Measurements from ENCODE around the gene ARFIP1. TPM values are rescaled to one million over a fixed set of nuclear protein-coding genes. Genes with fewer than 3 reads are reported as not detected.

The ARFIP1 gene
- total RNA-seq, 4 donors from 2014 or later = 8.4 to 11.9 (median 9.7) TPM

DNA sequence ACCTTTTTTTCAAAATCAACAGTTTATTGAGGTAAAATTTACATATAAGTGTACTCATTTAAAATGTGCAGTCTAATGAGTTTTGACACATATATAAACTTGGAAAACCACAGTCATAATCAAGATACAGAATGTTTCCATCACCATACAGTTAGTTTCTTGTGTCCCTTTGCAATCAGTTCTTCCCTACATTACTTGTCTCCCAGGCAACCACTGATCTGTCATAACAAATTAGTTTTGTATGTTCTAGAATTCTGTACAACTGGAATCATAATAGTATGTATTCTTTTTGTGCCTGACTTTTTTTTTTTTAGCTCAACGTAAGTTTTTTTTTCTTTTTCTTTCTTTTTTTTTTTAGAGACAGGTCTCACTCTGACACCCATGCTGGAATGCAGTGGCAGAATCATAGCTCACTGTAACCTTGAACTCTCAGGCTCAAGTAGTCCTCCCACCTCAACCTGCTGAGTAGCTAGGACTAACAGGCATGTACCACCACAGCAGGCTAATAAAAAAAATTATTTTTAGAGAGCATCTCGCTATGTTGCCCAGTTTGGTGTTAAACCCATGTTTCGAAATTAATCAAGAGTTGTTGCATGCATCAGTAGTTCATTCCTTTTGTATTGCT lies 26.9 kb downstream of the ARFIP1 start:
- in situ Hi-C loops (cut with MboI; ENCODE audit: low sequenced_read_pairs in 4 of 4) = no loop called here
- no peak for DNase-seq
- ATAC-seq = no peak

DNA sequence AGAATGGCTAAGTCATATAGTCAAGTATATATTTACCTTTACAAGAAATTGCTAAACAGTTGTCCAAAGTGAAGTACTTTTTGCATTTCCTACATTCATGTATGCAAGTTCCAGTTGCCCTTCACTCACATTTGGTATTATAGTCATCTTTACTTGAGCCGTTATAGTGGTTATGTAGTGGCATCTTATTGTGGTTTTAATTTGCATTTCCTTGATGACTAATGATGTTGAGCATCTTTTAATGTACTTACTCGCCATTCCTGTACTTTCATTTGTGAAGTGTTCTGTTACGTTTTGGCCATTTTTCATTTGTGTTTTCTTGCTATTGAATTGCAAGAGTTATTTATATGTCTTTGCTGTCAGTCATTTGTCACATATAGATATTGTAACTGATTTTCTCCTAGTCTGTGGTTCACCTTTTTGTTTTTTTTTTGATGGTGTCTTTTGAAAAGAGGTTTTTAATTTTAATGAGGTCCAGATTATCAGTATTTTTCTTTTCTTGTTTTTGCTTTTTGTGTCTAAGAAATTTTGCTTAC lies 27.6 kb downstream of the ARFIP1 start:
- H3K27ac ChIP-seq = no peak overlapping the region
- H3K27me3 ChIP-seq = no peaks in the 10 kb centered on the region
- H3K9me3 ChIP-seq = no peaks in the 10 kb centered on the region
- H3K4me3 ChIP-seq = no peak overlapping the region
- in situ Hi-C loops (cut with MboI; ENCODE audit: low sequenced_read_pairs in 4 of 4) (no loop called here), intact Hi-C loops (cut with DNase I; ENCODE audit: low total_unique reads) (no loop called here)
- DNase-seq (no peak), ATAC-seq (no peak)
- H3K4me1 ChIP-seq = peaks cover 3 to 11% of the 10 kb centered on the region in 2 donors
- TF ChIP-seq POLR2A (IDR thresholded peaks at IDR 0.05) = no peak
- no peak for TF ChIP-seq CTCF (IDR thresholded peaks at IDR 0.05 in 4 of 5, conservative IDR thresholded peaks at IDR 0.05 in 1 of 5)
- no peaks in the 10 kb centered on the region for H3K36me3 ChIP-seq

More for the DNA sequence above, 26.9 kb downstream of the ARFIP1 start:
- Histone ChIP-seq H3K4me1 (peaks cover 3 to 13% of the 10 kb centered on the region in 2 donors), H3K4me3 (no peak overlapping the region), H3K9me3 (no peaks in the 10 kb centered on the region), H3K27me3 (no peaks in the 10 kb centered on the region), H3K36me3 (no peaks in the 10 kb centered on the region), H3K27ac (no peak overlapping the region)
- TF ChIP-seq POLR2A (IDR thresholded peaks at IDR 0.05) (no peak), CTCF (IDR thresholded peaks at IDR 0.05 in 4 of 5, conservative IDR thresholded peaks at IDR 0.05 in 1 of 5) (no peak)
- intact Hi-C loops (cut with DNase I; ENCODE audit: low total_unique reads) = no loop called here

DNA sequence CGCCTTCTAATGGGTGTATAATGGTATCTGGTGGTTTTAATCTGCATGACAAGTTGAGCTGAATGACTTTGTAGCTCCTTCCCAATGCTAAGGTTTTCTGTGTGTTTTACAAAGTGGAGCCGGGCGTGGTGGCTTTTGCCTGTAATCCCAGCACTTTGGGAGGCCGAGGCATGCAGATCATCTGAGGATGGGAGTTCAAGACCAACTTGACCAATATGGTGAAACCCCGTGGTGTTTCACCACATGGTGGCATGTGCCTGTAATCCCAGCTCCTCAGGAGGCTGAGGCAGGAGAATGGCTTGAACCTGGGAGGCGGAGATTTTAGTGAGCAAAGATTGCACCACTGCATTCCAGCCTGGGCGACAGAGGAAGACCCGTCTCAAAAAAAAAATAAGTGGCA lies 28.9 kb downstream of the ARFIP1 start:
- no peaks in the 10 kb centered on the region for H3K36me3 ChIP-seq
- no peak for TF ChIP-seq POLR2A (IDR thresholded peaks at IDR 0.05)
- no peak for TF ChIP-seq CTCF (IDR thresholded peaks at IDR 0.05 in 4 of 5, conservative IDR thresholded peaks at IDR 0.05 in 1 of 5)
- H3K4me1 ChIP-seq = peaks cover under 1 to 11% of the 10 kb centered on the region in 2 donors
- no peak overlapping the region for H3K4me3 ChIP-seq
- no peak overlapping the region for H3K27ac ChIP-seq
- DNase-seq (no peak), ATAC-seq (no peak)
- no peaks in the 10 kb centered on the region for H3K9me3 ChIP-seq
- in situ Hi-C loops (cut with MboI; ENCODE audit: low sequenced_read_pairs in 4 of 4) (no loop called here), intact Hi-C loops (cut with DNase I; ENCODE audit: low total_unique reads) (no loop called here)
- no peaks in the 10 kb centered on the region for H3K27me3 ChIP-seq

DNA sequence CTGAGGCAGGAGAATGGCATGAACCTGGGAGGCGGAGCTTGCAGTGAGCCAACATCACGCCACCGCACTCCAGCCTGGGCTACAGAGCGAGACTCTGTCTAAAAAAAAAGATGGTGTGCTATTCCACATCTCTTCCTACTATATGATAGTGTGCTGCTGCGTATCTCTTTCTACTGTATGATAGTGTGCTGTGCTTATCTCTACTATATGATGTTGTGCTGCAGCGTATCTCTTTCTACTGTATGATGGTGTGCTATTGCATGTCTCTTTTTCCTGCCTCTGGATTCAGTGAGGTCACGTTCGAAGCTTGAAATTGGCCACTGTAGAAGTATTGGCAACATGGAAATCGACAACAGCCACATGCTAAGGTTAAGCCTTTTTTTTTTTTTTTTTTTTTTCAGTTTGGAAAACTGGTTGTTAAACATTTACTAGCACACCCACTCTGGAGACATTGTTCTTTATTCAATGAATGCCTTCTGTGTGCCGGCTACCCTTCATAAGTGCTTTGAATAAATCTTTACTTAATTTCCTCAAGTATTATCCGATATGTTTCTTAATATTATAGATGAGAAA lies 31.0 kb downstream of the ARFIP1 start:
- H3K9me3 ChIP-seq = no peaks in the 10 kb centered on the region
- DNase-seq = no peak
- no peak overlapping the region for H3K4me3 ChIP-seq
- intact Hi-C loops (cut with DNase I; ENCODE audit: low total_unique reads) = no loop called here
- TF ChIP-seq POLR2A (IDR thresholded peaks at IDR 0.05) (no peak), CTCF (IDR thresholded peaks at IDR 0.05 in 4 of 5, conservative IDR thresholded peaks at IDR 0.05 in 1 of 5) (no peak)
- ATAC-seq = no peak
- H3K4me1 ChIP-seq = peaks cover 0 to 11% of the 10 kb centered on the region in 2 donors
- peaks cover 0 to 7% of the 10 kb centered on the region in 2 donors for H3K36me3 ChIP-seq
- in situ Hi-C loops (cut with MboI; ENCODE audit: low sequenced_read_pairs in 4 of 4) = no loop called here
- H3K27ac ChIP-seq = no peak overlapping the region
- H3K27me3 ChIP-seq = no peaks in the 10 kb centered on the region

All from gastrocnemius medialis (tissue), 4 donors.